LNCaP clone FGC (cell line): Measurements from ENCODE around the gene TBX20.
"Not testable (repeated sequence)": the region's sequence is repeated elsewhere in the genome, so short reads cannot be mapped to it uniquely, and the experiment has no call there.

Source experiments
- DNase-seq: peaks from one replicate; pipeline ENCODE4 v3.0.0-alpha.2; 2011; ENCODE audit warnings: low read depth
- H3K4me3 ChIP-seq: 2 replicates; pipeline ENCODE4 v1.5.1; 2011; ENCODE audit warnings: mild to moderate bottlenecking, low read depth, low read length, control low read depth
- TF ChIP-seq, protein P1 (sequence below): IDR thresholded peaks from 2 replicates; pipeline ENCODE4 v1.5.1; 2012; ENCODE audit warnings: mild to moderate bottlenecking; ENCODE audit not compliant: control insufficient read depth, insufficient read depth; ENCODE audit errors: extremely low read depth

Gene TBX20

DNA sequence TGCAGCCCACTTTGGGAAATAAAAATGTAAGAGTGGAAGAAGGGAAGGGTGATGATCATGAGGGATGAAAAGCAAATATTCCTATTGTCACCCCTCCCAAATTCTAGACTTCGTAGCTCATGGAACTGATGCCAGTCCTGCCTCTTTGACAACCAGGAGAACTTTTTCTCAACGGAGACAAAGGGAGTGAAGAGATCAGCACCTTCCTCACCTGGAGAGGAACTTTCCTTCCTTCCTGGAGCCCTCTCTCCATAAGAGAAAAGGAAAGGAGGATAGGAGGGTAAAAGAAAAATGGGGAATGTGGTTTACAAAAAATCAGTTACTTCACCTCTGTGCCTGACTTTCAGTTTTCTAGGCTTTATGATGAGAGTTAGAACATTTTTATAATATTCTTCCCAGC lies 3.4 kb downstream of the TBX20 start:
- TF ChIP-seq, protein P1, sequence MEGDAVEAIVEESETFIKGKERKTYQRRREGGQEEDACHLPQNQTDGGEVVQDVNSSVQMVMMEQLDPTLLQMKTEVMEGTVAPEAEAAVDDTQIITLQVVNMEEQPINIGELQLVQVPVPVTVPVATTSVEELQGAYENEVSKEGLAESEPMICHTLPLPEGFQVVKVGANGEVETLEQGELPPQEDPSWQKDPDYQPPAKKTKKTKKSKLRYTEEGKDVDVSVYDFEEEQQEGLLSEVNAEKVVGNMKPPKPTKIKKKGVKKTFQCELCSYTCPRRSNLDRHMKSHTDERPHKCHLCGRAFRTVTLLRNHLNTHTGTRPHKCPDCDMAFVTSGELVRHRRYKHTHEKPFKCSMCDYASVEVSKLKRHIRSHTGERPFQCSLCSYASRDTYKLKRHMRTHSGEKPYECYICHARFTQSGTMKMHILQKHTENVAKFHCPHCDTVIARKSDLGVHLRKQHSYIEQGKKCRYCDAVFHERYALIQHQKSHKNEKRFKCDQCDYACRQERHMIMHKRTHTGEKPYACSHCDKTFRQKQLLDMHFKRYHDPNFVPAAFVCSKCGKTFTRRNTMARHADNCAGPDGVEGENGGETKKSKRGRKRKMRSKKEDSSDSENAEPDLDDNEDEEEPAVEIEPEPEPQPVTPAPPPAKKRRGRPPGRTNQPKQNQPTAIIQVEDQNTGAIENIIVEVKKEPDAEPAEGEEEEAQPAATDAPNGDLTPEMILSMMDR: no peak
- H3K4me3 ChIP-seq: no peak overlapping the region
- no peak for DNase-seq

- TF ChIP-seq, protein P1: no peak
- no peak for DNase-seq
- no peak overlapping the region for H3K4me3 ChIP-seq
These were observed 4.4 kb downstream of the TBX20 start for GRCh38 chr7:35249537-35249907.

GRCh38 chr7:35248576-35249536 lies 5.0 kb downstream of the TBX20 start:
- H3K4me3 ChIP-seq: no peak overlapping the region
- TF ChIP-seq, protein P1: no peak
- no peak for DNase-seq

- no peak for DNase-seq
- no peak overlapping the region for H3K4me3 ChIP-seq
- TF ChIP-seq, protein P1: no peak
These were observed 7.1 kb downstream of the TBX20 start for GRCh38 chr7:35246819-35247218.

DNA sequence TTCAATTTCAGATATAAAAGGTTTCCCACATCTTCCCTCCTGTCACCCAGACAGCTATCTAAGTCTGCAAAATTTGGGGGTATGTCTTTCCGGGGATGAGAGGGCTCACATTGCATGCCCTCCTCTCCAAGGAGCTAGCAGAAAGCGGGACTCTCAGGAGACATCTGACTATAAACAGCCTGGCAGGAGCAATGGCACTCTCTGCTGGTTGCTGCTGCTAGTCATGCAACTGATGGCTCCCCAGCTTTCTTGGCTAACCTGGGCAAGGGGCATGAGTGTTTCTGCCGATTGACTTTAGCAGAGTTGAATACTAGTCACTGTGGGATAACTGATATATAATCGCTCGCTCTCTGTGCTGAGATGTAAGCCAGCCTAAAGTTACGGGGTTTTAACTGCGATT lies 12.0 kb downstream of the TBX20 start:
- H3K4me3 ChIP-seq: no peak overlapping the region
- DNase-seq: peak; percentile 3
- TF ChIP-seq, protein P1: peak; percentile 64

DNA sequence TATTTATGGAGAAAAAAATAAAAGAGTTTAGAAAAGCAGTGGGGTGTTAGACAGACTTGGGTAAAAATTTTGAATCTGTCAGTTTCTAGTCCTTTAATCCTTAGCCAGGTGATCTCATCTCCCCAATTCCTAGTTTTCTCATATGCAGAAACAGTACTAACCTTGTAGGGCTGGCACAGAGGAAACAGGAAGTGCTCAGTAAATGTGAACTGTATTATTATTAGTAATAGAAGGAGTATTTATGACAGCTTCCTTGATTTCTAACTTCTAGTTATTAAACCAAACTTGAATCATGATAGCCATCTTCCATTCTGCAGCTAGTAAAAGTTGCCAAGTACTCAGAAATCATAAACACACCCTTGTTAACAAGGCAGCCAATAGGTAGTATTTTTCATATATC lies 12.5 kb downstream of the TBX20 start:
- no peak overlapping the region for H3K4me3 ChIP-seq
- TF ChIP-seq, protein P1: no peak

DNA sequence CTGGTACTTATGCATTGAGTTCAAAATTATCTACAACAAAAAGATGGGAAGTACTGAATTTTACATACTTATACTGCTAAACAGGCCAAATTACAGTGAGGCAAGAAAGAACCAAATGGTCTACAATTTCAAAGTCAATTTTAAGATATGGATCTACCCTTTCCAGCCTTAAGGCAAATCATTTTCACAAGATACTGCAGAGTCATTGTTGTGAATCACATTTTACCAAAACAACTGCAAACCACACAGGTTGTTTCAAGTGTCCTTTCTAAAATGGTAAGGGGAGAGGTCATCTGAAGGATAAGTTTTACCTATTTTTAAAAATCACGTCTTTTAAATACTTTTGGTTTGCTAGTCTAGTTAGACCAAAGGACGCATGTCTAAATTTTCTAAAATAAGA lies 12.9 kb downstream of the TBX20 start:
- not testable (repeated sequence) for H3K4me3 ChIP-seq, DNase-seq

More for the DNA sequence above, 12.5 kb downstream of the TBX20 start:
- no peak for DNase-seq

DNA sequence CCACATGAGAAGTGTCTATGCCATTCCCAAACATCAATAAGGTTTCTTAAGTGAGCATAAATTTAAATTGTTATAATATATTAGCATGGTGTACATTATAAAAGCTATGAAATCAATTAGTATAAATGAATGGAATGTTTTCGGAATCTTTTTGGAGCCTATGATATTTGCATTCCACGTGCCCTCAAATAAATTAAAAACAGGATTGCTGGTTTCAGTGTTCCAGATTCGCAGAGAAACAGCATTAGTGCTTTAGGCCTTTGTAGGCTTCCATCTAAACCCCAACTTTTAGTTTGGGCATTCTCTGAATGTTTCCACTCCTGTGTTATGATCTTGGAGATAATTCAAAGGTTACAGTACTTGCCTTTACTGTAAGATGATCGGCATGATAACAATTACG lies 15.4 kb downstream of the TBX20 start:
- H3K4me3 ChIP-seq, DNase-seq: not testable (repeated sequence)
